Sigmoid colon (tissue), 3 donors: ENCODE data around the gene MBOAT1.

ENCODE experiments used
- CTCF ChIP-seq, 4 experiments: fragments of 450-650 bp in 3 of 4; fragments of 200-600 bp in 1 of 4; IDR thresholded peaks; one replicate each; pipeline ENCODE4 v1.5.1; 2016 to 2019; ENCODE audit warnings: antibody characterized with exemption in 4 of 4, mild to moderate bottlenecking in 3 of 4, moderate library complexity in 2 of 4
- POLR2A ChIP-seq, 2 donors: fragments of 450-650 bp; IDR thresholded peaks; one replicate each; pipeline ENCODE4 v1.6.1; 2016; ENCODE audit warnings: antibody characterized with exemption in 2 of 2, mild to moderate bottlenecking in 2 of 2, moderate library complexity in 2 of 2

GRCh38 chr6:20234136-20234535 is 21.9 kb upstream of the MBOAT1 start:
- TF ChIP-seq POLR2A (IDR thresholded peaks at IDR 0.05) (no peak), CTCF (IDR thresholded peaks at IDR 0.05) (no peak)
